ENCODE results near the gene ALDH16A1.

The ALDH16A1 gene

DNA sequence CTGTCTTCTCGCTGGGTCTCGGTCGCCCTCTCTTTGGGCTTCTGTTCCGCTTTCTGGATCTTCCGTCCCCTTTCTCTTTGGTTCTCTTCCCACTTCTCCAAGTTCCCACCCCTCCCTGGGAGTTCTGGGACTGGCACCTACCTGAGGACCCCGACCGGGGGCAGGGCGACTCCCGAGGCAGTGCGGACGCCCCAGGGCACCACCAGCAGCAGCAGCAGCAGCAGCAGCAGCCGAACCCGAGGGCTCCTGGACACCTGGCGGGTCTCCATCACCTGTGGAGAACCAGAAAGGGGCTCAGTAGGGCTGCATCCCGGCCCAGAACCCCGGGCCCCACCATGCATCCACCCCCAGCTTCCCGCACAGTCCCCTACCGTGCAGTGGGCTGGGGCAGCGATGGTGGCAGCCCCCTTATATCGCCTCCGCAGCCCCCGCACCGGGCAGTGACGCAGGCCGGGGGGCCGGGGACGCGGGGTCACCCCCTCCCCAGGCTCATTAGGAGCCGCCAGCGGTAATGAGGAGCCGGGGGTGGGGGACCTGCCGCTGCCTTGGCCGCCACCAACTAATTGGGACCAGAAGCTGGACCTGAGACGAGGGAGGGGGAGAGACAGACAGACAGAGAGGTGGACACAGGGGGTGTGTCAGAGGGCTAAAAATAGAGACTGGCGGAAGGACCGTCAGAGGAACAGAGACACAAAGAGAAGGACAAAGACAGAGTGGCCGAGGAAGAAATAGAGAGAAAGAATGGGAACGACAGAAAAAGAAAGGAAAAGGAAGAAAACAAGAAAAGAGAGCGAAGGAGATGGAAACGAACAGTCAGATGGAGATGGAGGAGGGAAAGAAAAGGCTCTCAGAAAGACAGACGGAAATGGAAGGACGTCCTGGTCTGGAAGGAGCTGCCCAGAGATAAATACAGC lies 29.7 kb upstream of the ALDH16A1 start, which contains the start of gene PTH2:
Gene PTH2 (minus strand): TSS at position 371 of the 914 bp plus-strand sequence. CDS start 102 bp downstream, at position 269.
- in situ Hi-C loops (cut with MboI; ENCODE audit: low sequenced_read_pairs): no loop called here

DNA sequence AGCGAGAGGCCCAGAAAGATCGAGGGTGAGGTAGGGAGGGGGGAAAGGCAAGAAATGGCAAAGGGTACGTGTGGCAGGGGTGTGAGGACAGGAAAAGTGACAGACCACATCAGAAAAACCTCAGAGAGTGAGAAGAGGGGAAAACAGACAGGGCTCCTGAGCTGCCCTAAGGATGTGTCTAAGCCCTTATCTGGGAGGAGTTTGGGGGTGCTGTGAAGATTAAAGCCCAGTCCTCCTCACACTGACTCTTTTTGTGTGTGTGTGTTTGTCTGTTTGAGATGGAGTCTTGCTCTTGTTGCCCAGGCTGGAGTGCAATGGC lies 29.1 kb upstream of the ALDH16A1 start:
- in situ Hi-C loops (cut with MboI; ENCODE audit: low sequenced_read_pairs): no loop called here

DNA sequence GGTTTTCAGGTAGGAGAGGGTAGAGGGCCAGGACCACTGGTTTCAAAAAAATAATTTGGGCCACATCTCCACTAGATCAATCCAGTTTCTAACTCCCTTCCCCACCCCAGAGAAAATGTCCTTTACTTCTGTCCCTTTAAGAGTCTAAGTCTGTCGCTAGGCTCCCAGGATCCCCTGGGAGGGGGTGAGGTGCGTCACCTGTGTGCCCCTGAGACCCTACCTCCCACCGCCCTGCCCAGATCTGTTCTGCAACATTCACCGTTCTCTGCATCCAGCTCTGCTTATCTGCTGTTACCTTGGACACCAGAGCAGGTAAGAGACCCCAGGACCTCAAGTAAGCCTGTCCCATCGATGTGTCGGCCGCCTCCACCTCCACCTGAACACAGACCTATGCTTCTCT lies 27.8 kb upstream of the ALDH16A1 start, which contains the start of gene GFY:
Gene GFY (plus strand): TSS at position 211 of the 400 bp plus-strand sequence. CDS start 1,043 bp downstream, outside the sequence.
- in situ Hi-C loops (cut with MboI; ENCODE audit: low sequenced_read_pairs): no loop called here

DNA sequence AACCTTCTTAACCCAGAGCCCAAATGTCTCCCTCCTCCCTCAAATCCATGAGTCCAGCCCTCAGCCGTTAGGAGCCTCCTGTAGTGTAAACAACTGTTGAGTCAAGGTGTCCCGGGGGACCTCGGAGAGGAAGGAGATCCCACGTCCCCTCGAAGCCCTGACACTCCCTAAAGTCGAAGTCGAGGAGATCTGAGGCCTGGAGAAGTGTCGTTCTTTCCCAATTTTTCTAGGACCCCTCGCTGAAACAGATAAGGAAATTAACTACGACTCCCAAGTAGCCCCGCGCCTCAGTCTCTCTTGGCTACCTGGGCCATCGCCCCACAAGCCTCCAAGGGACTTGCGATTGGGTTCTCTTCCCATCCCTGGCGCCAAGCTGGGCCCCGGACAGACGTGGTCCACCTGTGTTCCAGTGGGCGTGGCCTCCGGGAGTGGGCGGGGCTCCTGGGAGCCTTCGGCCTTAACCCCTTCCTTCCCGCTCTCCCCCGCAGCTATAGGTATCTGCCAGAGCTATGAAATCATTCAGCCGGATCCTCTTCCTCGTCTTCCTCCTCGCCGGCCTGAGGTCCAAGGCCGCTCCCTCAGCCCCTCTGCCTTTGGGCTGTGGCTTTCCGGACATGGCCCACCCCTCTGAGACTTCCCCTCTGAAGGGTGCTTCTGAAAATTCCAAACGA lies 27.0 kb upstream of the ALDH16A1 start:
- in situ Hi-C loops (cut with MboI; ENCODE audit: low sequenced_read_pairs): no loop called here

DNA sequence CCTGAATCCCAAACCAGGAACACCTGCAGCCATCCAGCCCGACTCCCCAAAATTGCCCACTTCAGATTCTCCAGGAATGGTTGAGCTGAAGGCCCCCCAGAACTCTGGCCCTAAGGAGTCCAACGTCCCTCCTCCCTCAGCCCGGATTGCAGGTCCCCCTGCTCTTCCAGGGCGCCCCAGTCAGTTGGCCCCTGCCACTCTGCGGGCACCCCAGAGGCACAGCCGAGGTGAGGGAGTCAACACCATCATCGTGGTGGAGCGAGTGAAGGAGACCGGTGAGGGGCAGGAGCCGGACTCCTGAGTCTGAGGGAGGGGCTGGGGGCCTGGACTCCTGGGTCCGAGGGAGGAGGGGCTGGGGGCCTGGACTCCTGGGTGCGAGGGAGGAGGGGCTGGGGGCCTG lies 25.7 kb upstream of the ALDH16A1 start:
- in situ Hi-C loops (cut with MboI; ENCODE audit: low sequenced_read_pairs): no loop called here

DNA sequence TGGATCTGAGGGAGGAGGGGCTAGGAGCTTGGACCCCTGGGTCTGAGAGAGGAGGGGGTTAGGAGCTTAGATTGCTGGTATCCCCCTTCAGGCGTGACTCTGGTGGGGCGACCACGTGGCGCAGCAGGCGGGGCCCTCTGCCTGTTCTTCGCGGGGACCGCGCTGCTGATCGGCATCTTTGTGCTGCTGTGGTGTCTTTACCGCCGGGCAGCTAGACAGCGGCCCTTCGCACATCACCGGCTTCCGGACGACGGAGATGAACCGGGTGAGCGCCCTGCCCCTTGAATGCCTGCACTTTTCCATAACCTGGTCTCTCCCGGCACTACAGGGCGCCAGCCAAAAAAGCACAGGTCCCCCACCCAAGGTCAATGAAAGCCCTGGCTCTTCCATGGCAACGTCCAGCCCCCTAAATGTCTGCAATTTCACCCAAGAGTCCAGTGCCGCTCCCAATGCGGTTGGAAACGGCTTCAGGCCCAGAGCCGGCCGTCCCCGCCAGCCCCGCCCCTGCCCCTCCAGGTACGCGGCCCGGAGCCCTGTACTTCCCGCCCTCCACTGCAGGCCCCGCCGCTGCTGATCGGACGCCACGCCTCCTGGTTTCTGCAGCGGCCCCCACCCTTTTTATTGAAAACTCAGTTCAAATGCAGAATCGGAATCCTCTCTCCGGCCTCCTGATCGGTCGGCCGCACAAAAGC lies 25.0 kb upstream of the ALDH16A1 start:
- in situ Hi-C loops (cut with MboI; ENCODE audit: low sequenced_read_pairs): no loop called here

DNA sequence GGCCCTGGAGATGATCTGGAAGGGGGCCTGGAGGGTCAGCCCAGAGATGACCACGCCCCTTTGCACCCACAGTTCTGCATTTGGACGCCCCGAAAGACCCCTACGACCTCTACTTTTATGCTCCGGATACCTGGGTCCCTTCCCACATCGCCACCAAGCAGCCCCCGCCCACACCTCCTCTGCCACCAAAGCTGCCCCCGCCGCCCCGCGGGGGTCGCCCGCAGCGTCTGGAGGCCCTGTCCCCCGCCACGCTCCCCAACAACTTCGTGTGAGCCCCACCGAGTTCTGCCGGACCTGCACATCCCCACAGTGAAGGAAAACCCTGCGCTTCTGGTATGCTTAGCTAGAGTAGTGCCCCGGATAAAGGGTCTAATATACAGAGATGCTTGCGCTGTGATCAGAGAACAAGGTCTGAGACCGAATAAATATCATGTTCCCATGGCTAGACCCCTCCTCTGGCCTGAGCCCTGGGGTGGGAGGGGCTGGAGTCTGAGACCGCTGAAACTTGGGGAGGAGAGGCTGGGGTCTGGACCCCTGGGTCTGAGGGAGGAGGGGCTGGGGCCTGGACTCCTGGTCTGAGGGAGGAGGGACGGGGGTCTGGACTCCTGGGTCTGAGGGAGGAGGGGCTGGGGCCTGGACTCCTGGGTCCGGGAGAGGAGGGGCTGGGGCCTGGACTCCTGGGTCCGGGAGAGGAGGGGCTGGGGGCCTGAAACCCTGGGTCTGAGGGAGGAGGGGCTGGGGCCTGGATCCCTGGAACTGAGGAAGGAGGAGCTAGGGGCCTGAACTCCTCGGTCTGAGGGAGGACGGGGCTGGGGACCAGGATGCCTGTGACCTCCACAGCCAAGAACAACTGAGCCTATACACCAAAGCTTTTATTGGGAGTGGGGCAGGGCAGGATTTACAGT lies 24.2 kb upstream of the ALDH16A1 start:
- in situ Hi-C loops (cut with MboI; ENCODE audit: low sequenced_read_pairs): no loop called here

DNA sequence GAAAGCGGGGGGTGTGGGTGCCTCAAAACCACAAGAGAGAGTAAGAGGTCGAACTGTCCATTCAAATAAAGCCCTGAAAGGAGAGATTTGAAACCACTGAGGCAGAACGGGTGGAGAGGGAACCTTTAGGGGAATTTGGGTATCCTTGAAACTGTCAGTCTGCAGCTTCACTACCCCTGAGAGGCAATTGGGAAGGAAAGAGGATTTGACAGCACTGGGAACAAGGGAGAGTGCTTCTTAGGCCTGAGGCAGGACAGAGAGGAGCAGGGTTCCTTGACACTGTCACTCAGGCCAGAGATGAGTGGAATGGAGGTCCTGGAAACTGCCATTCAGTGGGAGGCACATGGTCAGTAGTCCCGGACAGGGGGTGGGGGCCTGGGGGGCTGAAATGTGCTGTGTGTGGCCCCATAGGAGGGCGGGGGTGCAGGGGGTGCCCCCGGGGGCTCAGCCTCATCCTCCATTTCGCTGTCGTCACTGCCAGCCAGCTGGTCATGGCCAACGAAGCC lies 22.8 kb upstream of the ALDH16A1 start:
- in situ Hi-C loops (cut with MboI; ENCODE audit: low sequenced_read_pairs): no loop called here

DNA sequence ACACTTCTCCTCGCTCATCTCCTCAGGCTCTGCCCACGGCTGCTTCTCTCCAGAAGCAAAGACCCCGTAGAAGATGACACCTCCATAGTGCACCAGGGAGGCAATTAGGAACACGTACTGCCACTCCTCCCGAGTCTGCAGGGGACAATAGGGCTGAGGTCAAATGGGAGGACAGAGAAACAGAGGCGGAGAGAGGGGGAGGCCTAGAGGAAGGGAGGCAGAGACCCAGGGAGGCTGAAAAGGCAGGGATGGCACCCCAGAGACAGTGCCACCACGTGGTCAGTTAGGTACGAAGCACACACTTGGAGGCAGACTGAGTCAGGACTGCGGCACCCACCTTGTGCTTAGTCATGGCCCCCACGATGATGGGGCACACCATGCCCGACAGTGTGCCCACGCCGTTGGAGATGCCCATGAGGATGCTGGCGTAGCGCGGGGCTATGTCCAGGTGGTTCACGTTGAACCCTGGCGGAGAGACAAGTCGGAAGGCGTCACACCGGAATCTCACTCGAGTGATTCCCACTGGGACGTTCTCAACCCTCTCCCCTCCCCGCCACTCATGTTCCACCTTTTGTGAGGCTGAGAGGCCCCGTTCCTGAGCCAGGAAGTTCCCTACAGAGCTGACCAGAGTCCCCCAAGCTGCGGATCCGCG lies 22.2 kb upstream of the ALDH16A1 start:
- in situ Hi-C loops (cut with MboI; ENCODE audit: low sequenced_read_pairs): no loop called here

DNA sequence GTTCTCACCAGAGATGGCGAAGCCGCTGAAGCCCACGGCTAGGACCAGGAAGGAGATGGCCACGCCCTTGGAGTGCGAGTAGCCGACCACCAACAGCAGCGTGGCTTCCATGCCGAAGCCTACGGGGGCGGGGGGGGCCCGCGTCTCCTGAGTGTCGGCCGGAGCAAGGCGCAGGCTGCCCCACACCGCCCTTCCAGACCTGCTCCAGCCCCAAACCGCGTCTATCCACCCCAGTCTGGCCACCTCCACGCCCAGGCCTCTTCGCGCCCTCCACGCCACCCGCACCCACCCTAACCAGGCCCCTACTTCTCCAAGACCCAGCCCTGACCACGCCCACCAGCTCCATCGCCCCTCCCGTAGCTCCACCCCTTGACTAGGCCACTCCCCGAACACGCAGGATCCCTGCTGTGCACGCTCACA lies 21.7 kb upstream of the ALDH16A1 start:
- in situ Hi-C loops (cut with MboI; ENCODE audit: low sequenced_read_pairs): no loop called here

DNA sequence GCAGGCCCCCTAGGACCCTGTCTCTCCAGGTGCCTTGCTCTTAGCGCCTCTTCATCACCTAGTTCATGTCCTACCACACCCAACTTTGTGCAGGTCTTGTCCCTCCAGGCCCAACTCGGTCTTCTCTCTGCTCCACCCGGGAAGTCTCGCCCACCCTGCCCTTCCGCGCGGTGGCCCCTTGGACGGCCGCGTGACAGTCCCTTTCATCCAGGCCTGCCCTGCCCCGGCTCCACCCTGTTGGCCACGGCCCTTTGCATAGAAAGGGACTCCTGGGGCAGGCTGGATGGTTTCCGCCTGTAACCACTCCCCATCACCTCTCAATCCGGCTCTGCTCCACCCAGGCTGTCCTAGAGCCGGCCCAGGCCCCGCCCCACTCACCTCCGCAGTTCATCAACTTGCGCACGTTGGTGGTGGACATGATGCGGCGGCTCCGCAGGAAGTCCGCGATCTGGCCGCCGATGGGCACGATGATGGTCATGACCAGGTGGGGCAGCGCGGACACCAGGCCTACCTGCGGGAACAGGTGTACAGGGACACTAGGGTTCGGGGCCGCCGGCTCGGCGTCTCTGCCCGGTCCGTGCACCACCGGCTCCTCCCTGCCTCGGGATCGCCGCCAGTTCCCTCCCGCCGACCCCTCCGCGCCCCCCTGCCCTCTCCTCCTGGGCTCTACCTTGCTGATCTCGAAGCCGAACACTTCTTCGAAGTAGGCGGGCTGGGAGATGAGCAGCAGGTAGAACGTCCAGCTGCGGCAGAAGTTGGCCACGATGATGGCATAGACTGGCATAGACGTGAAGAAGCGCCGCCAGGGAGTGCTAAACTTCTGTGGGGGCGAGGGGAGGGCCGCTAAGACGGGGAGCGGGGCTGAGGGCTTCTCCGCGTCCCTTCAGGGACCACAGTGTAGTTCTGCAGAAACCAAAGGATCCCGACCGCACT lies 20.6 kb upstream of the ALDH16A1 start:
- in situ Hi-C loops (cut with MboI; ENCODE audit: low sequenced_read_pairs): no loop called here

DNA sequence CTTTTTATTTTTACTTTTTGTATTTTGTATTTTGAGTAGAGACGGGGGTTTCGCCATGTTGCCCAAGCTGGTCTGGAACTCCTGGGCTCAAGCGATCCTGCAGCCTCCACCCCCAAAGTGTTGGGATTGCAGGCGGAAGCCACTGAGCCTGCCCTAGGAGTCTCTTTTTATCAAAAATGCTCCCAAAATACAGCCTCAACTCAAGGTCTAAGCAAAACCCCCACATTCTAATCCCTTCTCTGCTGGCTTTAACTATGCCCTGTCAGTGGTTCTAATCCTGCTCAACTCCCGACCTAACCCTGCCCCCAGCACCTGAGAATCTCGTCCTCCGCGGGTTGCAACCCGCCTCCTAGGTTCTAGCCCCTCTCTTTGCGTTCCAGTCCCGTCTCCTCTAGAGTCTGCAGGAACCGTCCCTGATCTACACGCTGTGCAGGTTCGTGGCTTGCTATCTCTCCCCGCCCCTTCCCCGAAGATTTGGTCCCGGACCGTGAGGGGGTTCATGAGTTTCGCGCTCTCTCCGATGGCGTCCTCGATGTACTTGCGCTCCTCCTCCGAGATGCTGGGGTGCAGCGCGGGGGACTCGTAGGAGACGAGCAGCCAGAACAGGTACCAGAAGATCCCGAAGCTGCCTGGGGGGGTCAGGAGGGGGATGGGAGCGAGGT lies 19.7 kb upstream of the ALDH16A1 start:
- in situ Hi-C loops (cut with MboI; ENCODE audit: low sequenced_read_pairs): no loop called here

DNA sequence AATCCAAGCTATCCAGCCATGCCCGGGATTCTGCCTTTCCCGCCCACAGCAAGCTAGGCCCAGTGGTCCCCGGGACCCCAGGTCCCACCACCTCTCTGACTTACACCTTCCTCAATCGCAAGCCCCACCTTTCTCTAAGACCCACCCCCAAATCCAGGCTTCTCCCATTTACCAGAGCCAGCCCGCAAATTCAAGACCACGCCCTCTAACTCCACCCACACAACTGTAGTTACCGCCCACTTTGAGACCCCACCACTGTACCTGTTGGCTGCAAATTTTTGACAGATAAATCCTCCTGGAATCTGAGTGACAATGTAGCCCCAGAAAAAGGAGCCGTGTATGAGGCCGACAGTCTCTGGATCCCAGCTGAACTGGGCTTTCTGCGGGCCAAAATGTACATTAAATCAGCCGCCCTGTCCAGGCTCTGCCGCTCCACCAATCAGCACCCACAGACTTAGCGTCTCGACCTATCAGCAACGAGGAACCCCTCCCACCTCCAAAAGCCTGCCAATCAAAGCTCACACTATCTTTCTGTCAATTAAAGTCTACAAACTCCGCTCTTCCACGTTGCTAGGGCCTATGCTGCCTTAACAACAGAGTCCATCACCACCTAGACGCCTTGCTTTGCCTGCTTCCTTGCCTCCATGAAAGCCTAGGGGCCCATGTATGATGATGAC lies 18.0 kb upstream of the ALDH16A1 start:
- in situ Hi-C loops (cut with MboI; ENCODE audit: low sequenced_read_pairs): no loop called here

DNA sequence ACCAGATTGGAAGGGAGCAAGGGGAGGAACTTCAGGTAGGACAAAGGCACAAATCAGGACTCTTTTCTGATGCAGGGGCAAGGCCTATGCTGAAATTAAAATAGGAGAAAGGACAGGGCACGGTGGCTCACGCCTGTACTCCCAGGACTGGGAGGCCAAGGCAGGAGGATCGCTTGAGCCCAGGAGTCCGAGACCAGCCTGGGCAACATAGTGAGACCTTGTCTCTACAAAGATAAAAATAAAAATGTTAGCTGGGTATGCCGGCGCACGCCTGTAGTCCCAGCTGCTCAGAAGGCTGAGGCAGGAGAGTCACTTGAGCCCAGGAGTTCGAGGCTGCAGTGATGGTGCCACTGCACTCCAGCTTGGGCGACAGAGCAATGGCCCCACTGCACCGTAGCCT lies 17.4 kb upstream of the ALDH16A1 start:
- in situ Hi-C loops (cut with MboI; ENCODE audit: low sequenced_read_pairs): no loop called here

DNA sequence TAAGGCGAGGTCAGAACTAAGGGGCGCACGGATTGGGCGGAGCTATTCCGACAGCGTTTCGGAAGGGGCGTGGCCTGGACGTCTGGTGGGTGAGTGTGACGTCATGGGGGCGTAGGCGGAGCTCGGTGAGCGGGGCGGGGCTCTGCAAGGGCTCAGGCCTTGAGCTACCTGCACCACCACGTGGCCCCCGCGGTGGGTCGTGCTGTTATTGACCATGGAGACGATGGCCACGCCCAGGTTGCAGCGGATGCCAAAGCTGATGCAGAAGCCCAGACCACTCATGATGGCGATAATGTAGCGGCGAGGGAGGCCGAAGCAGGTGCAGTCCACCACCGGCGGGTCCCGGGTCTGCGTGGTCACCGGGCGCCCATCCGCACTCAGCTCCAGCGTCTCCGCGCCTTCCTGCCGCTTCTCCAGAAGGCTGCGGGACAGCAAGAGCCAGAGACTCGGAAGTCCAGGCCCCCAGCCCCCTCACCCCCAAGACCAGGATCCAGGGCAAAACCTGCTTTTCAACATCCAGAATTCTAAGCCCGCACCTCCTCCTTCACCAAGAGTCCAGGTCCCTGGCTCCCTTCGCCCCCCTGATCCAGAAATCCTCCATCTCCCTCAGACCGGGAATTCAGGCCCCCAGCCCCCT lies 16.5 kb upstream of the ALDH16A1 start:
- in situ Hi-C loops (cut with MboI; ENCODE audit: low sequenced_read_pairs): no loop called here

DNA sequence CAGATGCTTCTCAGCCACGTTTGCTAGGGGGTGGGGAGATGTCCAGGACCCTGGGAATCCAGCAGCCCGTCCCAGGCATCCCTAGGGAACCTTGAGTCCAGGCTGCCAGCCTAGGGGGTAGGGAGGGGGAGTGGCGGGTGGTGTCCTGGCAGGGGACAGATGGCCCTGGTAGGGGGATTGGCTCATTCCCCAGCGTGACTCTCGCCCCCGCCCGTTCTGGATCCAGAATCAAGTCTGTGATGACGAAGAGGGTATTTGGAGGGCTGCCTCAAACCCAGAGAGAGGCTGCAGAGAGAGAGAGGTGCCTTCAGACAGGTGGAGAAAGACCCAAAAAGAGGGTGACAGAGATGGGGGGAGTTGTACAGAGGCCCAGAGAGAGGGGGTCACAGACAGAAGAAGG lies 15.8 kb upstream of the ALDH16A1 start:
- in situ Hi-C loops (cut with MboI; ENCODE audit: low sequenced_read_pairs): no loop called here

DNA sequence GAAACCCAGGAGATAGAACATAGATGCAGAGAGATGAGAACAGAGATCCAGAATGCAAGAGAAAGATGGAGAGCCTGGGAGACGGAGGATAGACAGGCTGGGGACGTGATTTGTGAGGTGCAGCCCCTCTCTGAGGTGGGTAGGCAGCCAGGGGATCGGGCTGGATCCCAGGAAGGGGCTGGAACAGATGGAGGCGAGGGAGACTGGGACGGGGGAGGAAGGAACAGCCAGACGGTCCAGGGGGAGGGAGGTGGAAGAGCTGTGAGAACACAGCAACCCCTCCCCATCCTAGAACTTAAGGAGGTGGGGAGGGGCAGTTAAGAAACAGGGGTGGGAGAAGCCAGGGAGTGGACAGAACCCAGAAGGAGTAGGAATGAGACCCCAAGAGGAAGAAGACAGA lies 14.8 kb upstream of the ALDH16A1 start:
- in situ Hi-C loops (cut with MboI; ENCODE audit: low sequenced_read_pairs): no loop called here

All from hTERT RPE-1 (cell line).